HepG2 (cell line): ENCODE data around the gene KIFC1. TPM values are rescaled to one million over a fixed set of nuclear protein-coding genes. Genes with fewer than 3 reads are reported as not detected.

Source experiments
- ATAC-seq: fragments of 200-7000 bp; cut with Tn5 transposase; 3 replicates; pipeline ENCODE4 v1.9.1; 2020; ENCODE audit warnings: mild to moderate bottlenecking, moderate library complexity
- BruUV-seq: library from RNA; stranded (reverse); fragments of 400-500 nt; replicated peaks from 2 replicates; lab custom pipeline; 2021; lab: Mats Ljungman, UMichigan
- CTCF ChIA-PET: fragments of 300-600 bp; formaldehyde crosslinking; extraction: SDS; loops from one replicate; lab custom pipeline; 2021; ENCODE audit warnings: low total read pairs, inconsistent platforms, low intra/inter-chr PET ratio; lab: Yijun Ruan, JAX
- POLR2A ChIA-PET: fragments of 350-600 bp; sonication (Branson Sonifier 250); formaldehyde crosslinking; loops from one replicate; lab custom pipeline; 2020; ENCODE audit warnings: antibody characterized with exemption, inconsistent platforms; lab: Yijun Ruan, JAX
- DNase-seq: peaks from one replicate; pipeline ENCODE4 v3.0.0-alpha.2; 2015; ENCODE audit warnings: low spot score
- FAIRE-seq: peaks from 3 replicates; lab custom pipeline; 2011; peaks lifted over from hg19 to GRCh38; lab: Jason Lieb, UNC
- H2AFZ ChIP-seq: one replicate; pipeline ENCODE4 v1.6.1; 2011; ENCODE audit warnings: low read length, inconsistent platforms
- H3K27ac ChIP-seq: fragments of 300-600 bp; 3 replicates; pipeline ENCODE4 v1.8.0; 2011; ENCODE audit warnings: mixed run types, mild to moderate bottlenecking, mixed read lengths, low read length, inconsistent platforms; ENCODE audit not compliant: insufficient read depth; ENCODE audit errors: extremely low read length
- H3K27me3 ChIP-seq, 2 experiments: fragments of 200-600 bp in 1 of 2; 2 replicates in 1 of 2; 3 replicates in 1 of 2; pipeline versions ENCODE4 v1.6.0 to v1.8.0; 2011; ENCODE audit warnings: low read length in 2 of 2, mild to moderate bottlenecking in 2 of 2, moderate library complexity in 2 of 2, inconsistent platforms in 1 of 2; ENCODE audit not compliant: insufficient read depth in 2 of 2, control insufficient read depth in 1 of 2
- H3K36me3 ChIP-seq, 2 experiments: fragments of 200-600 bp in 1 of 2; replicated peaks in 1 of 2; 2 replicates in 1 of 2; 3 replicates in 1 of 2; pipeline versions ENCODE4 v1.5.1 to v1.8.0; 2011; ENCODE audit warnings: low read length in 2 of 2, inconsistent platforms in 1 of 2; ENCODE audit not compliant: insufficient read depth in 2 of 2, control insufficient read depth in 1 of 2
- H3K4me1 ChIP-seq: 2 replicates; pipeline ENCODE4 v1.5.1; 2012; ENCODE audit warnings: low read length, inconsistent platforms; ENCODE audit not compliant: insufficient read depth
- H3K4me2 ChIP-seq: 2 replicates; pipeline ENCODE4 v1.6.0; 2011; ENCODE audit warnings: low read depth, low read length, inconsistent platforms
- H3K4me3 ChIP-seq, 3 experiments: fragments of 200-600 bp in 1 of 3; sonication (generic), shearing (Covaris generic) in 1 of 3; replicated peaks in 1 of 3; 2 replicates each; pipeline ENCODE4 v1.5.1; 2011 to 2016; ENCODE audit warnings: low read length in 3 of 3, inconsistent platforms in 2 of 3, low read depth in 2 of 3, mild to moderate bottlenecking in 2 of 3, control low read depth in 1 of 3, mixed read lengths in 1 of 3; ENCODE audit not compliant: insufficient read depth in 1 of 3
- H3K79me2 ChIP-seq: one replicate; pipeline ENCODE4 v1.6.1; 2011; ENCODE audit warnings: low read length, inconsistent platforms; ENCODE audit not compliant: insufficient read depth
- H3K9ac ChIP-seq: 2 replicates; pipeline ENCODE4 v1.6.0; 2011; ENCODE audit warnings: mild to moderate bottlenecking, low read depth, low read length, inconsistent platforms; ENCODE audit not compliant: insufficient read depth
- H3K9me3 ChIP-seq: 2 replicates; pipeline ENCODE4 v1.5.1; 2012; ENCODE audit warnings: mild to moderate bottlenecking, low read length
- H4K20me1 ChIP-seq: 2 replicates; pipeline ENCODE4 v1.6.0; 2011; ENCODE audit warnings: inconsistent platforms, mild to moderate bottlenecking, low read length, moderate library complexity; ENCODE audit not compliant: insufficient read depth
- DMAP1 ChIP-seq: IDR thresholded peaks from 2 replicates; pipeline ENCODE4 v1.6.1; 2016
- FOXK2 ChIP-seq: fragments of 450-650 bp; IDR thresholded peaks from 2 replicates; pipeline ENCODE4 v1.6.1; 2016
- GATA4 ChIP-seq: sonication (generic); IDR thresholded peaks from 2 replicates; pipeline ENCODE4 v1.6.1; 2016; ENCODE audit warnings: antibody characterized with exemption, low read depth, borderline replicate concordance
- HNRNPK ChIP-seq: fragments of 200-400 bp; formaldehyde crosslinking; IDR thresholded peaks from 2 replicates; pipeline ENCODE4 v1.6.1; 2018; ENCODE audit warnings: low read length, low read depth, moderate library complexity, mild to moderate bottlenecking; ENCODE audit not compliant: poor library complexity, severe bottlenecking
- HOXA7 ChIP-seq: sonication (generic); formaldehyde crosslinking; IDR thresholded peaks from 2 replicates; pipeline ENCODE4 v1.8.1; 2022; ENCODE audit warnings: mild to moderate bottlenecking, missing genetic modification reagents, moderate library complexity
- IRX3 ChIP-seq: sonication (generic); formaldehyde crosslinking; IDR thresholded peaks from 2 replicates; pipeline ENCODE4 v1.8.1; 2023; ENCODE audit warnings: mild to moderate bottlenecking, low read depth, missing genetic modification reagents, borderline replicate concordance
- ISX ChIP-seq: sonication (generic); formaldehyde crosslinking; conservative IDR thresholded peaks from 2 replicates; pipeline ENCODE4 v1.5.0; 2020; ENCODE audit warnings: missing genetic modification reagents
- MXD1 ChIP-seq: sonication (generic); formaldehyde crosslinking; IDR thresholded peaks from 2 replicates; pipeline ENCODE4 v1.4.0; 2020; ENCODE audit warnings: mild to moderate bottlenecking, missing genetic modification reagents
- NRL ChIP-seq: sonication (generic); formaldehyde crosslinking; IDR thresholded peaks from 2 replicates; pipeline ENCODE4 v1.5.0; 2020; ENCODE audit warnings: missing genetic modification reagents, mild to moderate bottlenecking, moderate library complexity, borderline replicate concordance
- RBFOX2 ChIP-seq: fragments of 200-400 bp; formaldehyde crosslinking; IDR thresholded peaks from 2 replicates; pipeline ENCODE4 v1.6.1; 2017; ENCODE audit warnings: low read depth, mild to moderate bottlenecking, low read length
- SP1 ChIP-seq, 2 experiments: fragments of 450-650 bp in 1 of 2; sonication (generic) in 1 of 2; formaldehyde crosslinking in 1 of 2; IDR thresholded peaks; 2 replicates each; pipeline versions ENCODE4 v1.4.0 to v1.6.1; 2016 to 2020; ENCODE audit warnings: missing genetic modification reagents in 1 of 2
- ZBTB42 ChIP-seq: sonication (generic); formaldehyde crosslinking; IDR thresholded peaks from 2 replicates; pipeline ENCODE4 v1.5.0; 2020; ENCODE audit warnings: mild to moderate bottlenecking, missing genetic modification reagents
- ZFP90 ChIP-seq: sonication (generic); formaldehyde crosslinking; IDR thresholded peaks from 2 replicates; pipeline ENCODE4 v1.8.0; 2022; ENCODE audit warnings: missing genetic modification reagents, mild to moderate bottlenecking, inconsistent platforms, borderline replicate concordance
- ZNF547 ChIP-seq: sonication (generic); formaldehyde crosslinking; IDR thresholded peaks from 2 replicates; pipeline ENCODE4 v1.5.1; 2020; ENCODE audit warnings: mild to moderate bottlenecking, missing genetic modification reagents
- ZSCAN12 ChIP-seq: sonication (generic); formaldehyde crosslinking; IDR thresholded peaks from 2 replicates; pipeline ENCODE4 v1.9.0; 2021; ENCODE audit warnings: mild to moderate bottlenecking, missing genetic modification reagents
- ZSCAN5A ChIP-seq: sonication (generic); formaldehyde crosslinking; IDR thresholded peaks from 2 replicates; pipeline ENCODE4 v1.8.0; 2022; ENCODE audit warnings: mild to moderate bottlenecking, missing genetic modification reagents, borderline replicate concordance
- WGBS: methylation state at CpG from one replicate; pipeline ENCODE4 v1.1.6; 2017; ENCODE audit warnings: low lambda C conversion rate; 5-methylcytosine and 5-hydroxymethylcytosine counted together
- in situ Hi-C: cut with HindIII; loops from 2 replicates; pipeline ENCODE4 v1.10.0; 2017; ENCODE audit warnings: low pct_unique_long_range_greater_than_20kb; ENCODE audit not compliant: extremely low pct_ligation_motif_present
- intact Hi-C: fragments of 100-400 bp; cut with micrococcal nuclease; formaldehyde crosslinking; loops from one replicate; pipeline ENCODE4 v1.10.0; 2022; ENCODE audit not compliant: unreplicated experiment
- polyA plus RNA-seq, 8 experiments: library from polyadenylated mRNA; depleted of rRNA in 3 of 8; stranded (reverse) in 7 of 8; unstranded in 1 of 8; fragments of >200 nt; fragmentation: Illumina TruSeq in 4 of 8; extraction: Trizol in 4 of 8; gene quantifications; 2 replicates each; pipeline versions ENCODE4 v1.2.1 to v1.2.3, GENCODE V29; 2011 to 2016; ENCODE audit warnings: low read depth in 4 of 8, missing spikeins in 1 of 8, mixed read lengths in 1 of 8; ENCODE audit not compliant: insufficient read depth in 1 of 8
- total RNA-seq, 5 experiments: library from RNA; depleted of rRNA; stranded (reverse); fragments of >200 nt; fragmentation: Illumina TruSeq; extraction: Trizol; gene quantifications; 2 replicates each; pipeline ENCODE4 v1.2.3, GENCODE V29; 2016; ENCODE audit warnings: low read depth in 1 of 5
- TF ChIP-seq, protein P1 (sequence below): sonication (generic); formaldehyde crosslinking; IDR thresholded peaks from 2 replicates; pipeline ENCODE4 v1.9.0; 2022; ENCODE audit warnings: missing genetic modification reagents, mild to moderate bottlenecking, borderline replicate concordance
- TF ChIP-seq, protein P2 (sequence below): sonication (generic); formaldehyde crosslinking; conservative IDR thresholded peaks from 2 replicates; pipeline ENCODE4 v1.5.0; 2020; ENCODE audit warnings: missing genetic modification reagents

KIFC1 gene
- total and polyA plus RNA-seq, 2 of the 13 experiments (the other 11 are each of a cell fraction or from before 2014, with no cell fraction given) = 25.0 to 45.5 TPM

DNA sequence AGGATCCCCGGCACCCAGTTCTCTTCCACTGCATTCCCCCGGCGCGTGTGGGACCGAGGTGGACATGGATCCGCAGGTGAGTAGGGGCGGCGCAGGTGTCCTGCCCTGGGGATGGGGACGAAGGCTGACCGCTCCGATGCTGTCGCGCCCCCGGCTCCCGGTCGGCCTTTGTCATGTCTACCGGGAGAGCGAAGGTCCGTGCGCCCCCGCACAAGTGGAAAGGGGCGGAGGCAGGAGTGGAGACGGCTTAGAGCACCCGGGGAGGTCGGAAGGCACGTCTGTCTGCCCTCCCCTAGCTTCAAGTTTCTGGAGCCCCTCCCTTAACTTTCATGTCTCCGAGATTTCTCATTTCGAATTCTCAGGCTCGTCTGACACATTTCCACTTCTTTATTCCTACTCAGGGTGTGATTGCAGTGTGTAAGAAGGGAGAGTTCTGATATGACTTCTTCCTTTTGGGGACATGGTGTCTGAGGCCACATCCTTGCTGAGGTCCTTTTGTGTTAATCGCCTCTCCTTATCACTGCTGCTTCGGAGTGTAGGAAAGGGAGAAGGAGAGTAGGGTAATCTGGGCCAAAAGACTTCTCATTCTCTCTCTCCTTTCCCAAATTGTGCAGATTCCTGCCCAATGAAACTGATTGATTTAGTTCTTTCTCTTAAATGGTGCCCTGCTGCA, 435 bp downstream of the KIFC1 start:
- in situ Hi-C loops = no loop called here
- Histone ChIP-seq H3K79me2 (peaks cover 51% of the 10 kb centered on the region), H3K27ac (peak overlapping the region; percentile 82), H2AFZ (no peak overlapping the region), H3K36me3 (no peaks in the 10 kb centered on the region; a peak in 1 of 5 replicates), H3K4me1 (peaks cover 49% of the 10 kb centered on the region), H3K9me3 (no peaks in the 10 kb centered on the region), H4K20me1 (no peaks in the 10 kb centered on the region), H3K27me3 (no peaks in the 10 kb centered on the region; a peak in 1 of 5 replicates), H3K4me3 (peak overlapping the region; percentile 83 to 95 (median 90)), H3K4me2 (peak overlapping the region; percentile 80), H3K9ac (peak overlapping the region; percentile 90)
- FAIRE-seq = no peak
- peak; percentile 17 for ATAC-seq
- CTCF ChIA-PET = interaction anchor here (1.0 to 1.5 kb wide), 3 partner anchors 34 to 112 kb away, joined by 3 to 19 read pairs (median 5); no protein-coding TSS in a partner anchor
- POLR2A ChIA-PET = no interaction called here
- BruUV-seq = TSS peak; percentile 85
- 2% methylated on average over 9 of the region's 31 CpGs for WGBS
- intact Hi-C loops = loop anchor here (1.0 to 5.0 kb wide), 5 partner anchors 18 to 195 kb away; partner anchors contain the start of gene CUTA
- DNase-seq = no peak
- TF ChIP-seq NRL (CRISPR knock-in tag) (peak; percentile 80; the same call in 1 of the 2 replicates), SP1 (IDR thresholded peaks at IDR 0.05) (no peak), SP1 (CRISPR knock-in tag; IDR thresholded peaks at IDR 0.05) (no peak), GATA4 (0 out of 2 replicates have a peak, but pooled peaks have one; percentile 32), IRX3 (CRISPR knock-in tag) (peak; percentile 2; the same call in 1 of the 2 replicates), ZSCAN12 (CRISPR knock-in tag) (0 out of 2 replicates have a peak, but pooled peaks have one; percentile 48), RBFOX2 (peak; percentile 47; the same call in 1 of the 2 replicates), FOXK2 (no peak), ZBTB42 (0 out of 2 replicates have a peak, but pooled peaks have one; percentile 23), MXD1 (peak; percentile 38; the same call in 1 of the 2 replicates), HOXA7 (CRISPR knock-in tag) (0 out of 2 replicates have a peak, but pooled peaks have one; percentile 1), DMAP1 (CRISPR knock-in tag) (0 out of 2 replicates have a peak, but pooled peaks have one; percentile 10), HNRNPK (no peak), ZNF547 (CRISPR knock-in tag) (peak; percentile 64; the same call in 1 of the 2 replicates), ZFP90 (CRISPR knock-in tag) (no peak), ISX (0 out of 2 replicates have a peak, but pooled peaks have one; percentile 77), ZSCAN5A (CRISPR knock-in tag) (peak; percentile 34; the same call in 1 of the 2 replicates)
- TF ChIP-seq, protein P1, sequence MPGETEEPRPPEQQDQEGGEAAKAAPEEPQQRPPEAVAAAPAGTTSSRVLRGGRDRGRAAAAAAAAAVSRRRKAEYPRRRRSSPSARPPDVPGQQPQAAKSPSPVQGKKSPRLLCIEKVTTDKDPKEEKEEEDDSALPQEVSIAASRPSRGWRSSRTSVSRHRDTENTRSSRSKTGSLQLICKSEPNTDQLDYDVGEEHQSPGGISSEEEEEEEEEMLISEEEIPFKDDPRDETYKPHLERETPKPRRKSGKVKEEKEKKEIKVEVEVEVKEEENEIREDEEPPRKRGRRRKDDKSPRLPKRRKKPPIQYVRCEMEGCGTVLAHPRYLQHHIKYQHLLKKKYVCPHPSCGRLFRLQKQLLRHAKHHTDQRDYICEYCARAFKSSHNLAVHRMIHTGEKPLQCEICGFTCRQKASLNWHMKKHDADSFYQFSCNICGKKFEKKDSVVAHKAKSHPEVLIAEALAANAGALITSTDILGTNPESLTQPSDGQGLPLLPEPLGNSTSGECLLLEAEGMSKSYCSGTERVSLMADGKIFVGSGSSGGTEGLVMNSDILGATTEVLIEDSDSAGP (CRISPR knock-in tag) = 0 out of 2 replicates have a peak, but pooled peaks have one; percentile 4
- TF ChIP-seq, protein P2, sequence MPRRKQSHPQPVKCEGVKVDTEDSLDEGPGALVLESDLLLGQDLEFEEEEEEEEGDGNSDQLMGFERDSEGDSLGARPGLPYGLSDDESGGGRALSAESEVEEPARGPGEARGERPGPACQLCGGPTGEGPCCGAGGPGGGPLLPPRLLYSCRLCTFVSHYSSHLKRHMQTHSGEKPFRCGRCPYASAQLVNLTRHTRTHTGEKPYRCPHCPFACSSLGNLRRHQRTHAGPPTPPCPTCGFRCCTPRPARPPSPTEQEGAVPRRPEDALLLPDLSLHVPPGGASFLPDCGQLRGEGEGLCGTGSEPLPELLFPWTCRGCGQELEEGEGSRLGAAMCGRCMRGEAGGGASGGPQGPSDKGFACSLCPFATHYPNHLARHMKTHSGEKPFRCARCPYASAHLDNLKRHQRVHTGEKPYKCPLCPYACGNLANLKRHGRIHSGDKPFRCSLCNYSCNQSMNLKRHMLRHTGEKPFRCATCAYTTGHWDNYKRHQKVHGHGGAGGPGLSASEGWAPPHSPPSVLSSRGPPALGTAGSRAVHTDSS (CRISPR knock-in tag) = peak; percentile 83; the same call in 1 of the 2 replicates
